ENCODE data around the gene UBL7.
A peak's percentile ranks its signal among the peaks of the same experiment; 100 is the strongest.

UBL7 gene

DNA sequence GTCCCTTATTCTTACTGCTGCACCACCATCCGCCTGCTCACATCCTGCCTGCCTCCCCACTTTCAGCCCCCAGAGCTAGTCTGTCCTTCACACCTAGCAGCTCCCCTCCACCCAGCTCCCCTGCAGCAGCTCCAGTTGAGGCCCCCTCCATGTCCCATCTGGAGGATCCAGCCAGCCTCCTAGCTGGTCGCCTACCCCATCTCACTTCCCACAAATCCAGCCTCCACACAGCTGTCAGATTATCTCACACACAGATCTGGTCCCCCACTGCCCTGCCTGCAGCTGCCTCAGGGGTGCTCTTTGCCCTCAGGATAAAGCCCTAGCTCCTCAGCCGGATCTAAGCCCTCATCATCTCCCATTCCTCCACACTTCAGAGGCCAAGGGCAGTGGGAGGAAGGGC lies 18.4 kb downstream of the UBL7 start:
- Histone ChIP-seq H3K9me3 (ENCODE audit: insufficient read depth, low read length) (no peaks in the 10 kb centered on the region), H3K79me2 (ENCODE audit: low read length) (no peaks in the 10 kb centered on the region), H3K27ac (ENCODE audit: low read length) (no peak overlapping the region), H3K27me3 (ENCODE audit: low read depth, low read length) (no peaks in the 10 kb centered on the region), H3K4me1 (ENCODE audit: low read length) (peaks cover 18% of the 10 kb centered on the region), H3K36me3 (replicated peaks; ENCODE audit: low read depth, low read length) (peaks cover 35% of the 10 kb centered on the region), H3K9ac (ENCODE audit: low read length) (no peak overlapping the region), H4K20me1 (ENCODE audit: insufficient read depth, low read length) (peaks cover 5% of the 10 kb centered on the region; the same call in 1 of the 2 replicates), H3K4me3 (ENCODE audit: low read length) (no peak overlapping the region), H2AFZ (ENCODE audit: low read depth, low read length) (no peak overlapping the region), H3K4me2 (ENCODE audit: low read length) (no peak overlapping the region)
- TF ChIP-seq EZH2phosphoT487 (IDR thresholded peaks at IDR 0.05; ENCODE audit: low read depth) = no peak

GRCh38 chr15:74442063-74442462 lies 18.9 kb downstream of the UBL7 start:
- Histone ChIP-seq H4K20me1 (ENCODE audit: insufficient read depth, low read length) (peaks cover 3% of the 10 kb centered on the region; the same call in 1 of the 2 replicates), H3K4me3 (ENCODE audit: low read length) (no peak overlapping the region), H2AFZ (ENCODE audit: low read depth, low read length) (no peak overlapping the region), H3K4me2 (ENCODE audit: low read length) (no peak overlapping the region), H3K4me1 (ENCODE audit: low read length) (peaks cover 21% of the 10 kb centered on the region), H3K79me2 (ENCODE audit: low read length) (no peaks in the 10 kb centered on the region), H3K36me3 (replicated peaks; ENCODE audit: low read depth, low read length) (peaks cover 33% of the 10 kb centered on the region), H3K9me3 (ENCODE audit: insufficient read depth, low read length) (no peaks in the 10 kb centered on the region), H3K9ac (ENCODE audit: low read length) (no peak overlapping the region), H3K27me3 (ENCODE audit: low read depth, low read length) (no peaks in the 10 kb centered on the region), H3K27ac (ENCODE audit: low read length) (no peak overlapping the region)
- TF ChIP-seq, protein P1, sequence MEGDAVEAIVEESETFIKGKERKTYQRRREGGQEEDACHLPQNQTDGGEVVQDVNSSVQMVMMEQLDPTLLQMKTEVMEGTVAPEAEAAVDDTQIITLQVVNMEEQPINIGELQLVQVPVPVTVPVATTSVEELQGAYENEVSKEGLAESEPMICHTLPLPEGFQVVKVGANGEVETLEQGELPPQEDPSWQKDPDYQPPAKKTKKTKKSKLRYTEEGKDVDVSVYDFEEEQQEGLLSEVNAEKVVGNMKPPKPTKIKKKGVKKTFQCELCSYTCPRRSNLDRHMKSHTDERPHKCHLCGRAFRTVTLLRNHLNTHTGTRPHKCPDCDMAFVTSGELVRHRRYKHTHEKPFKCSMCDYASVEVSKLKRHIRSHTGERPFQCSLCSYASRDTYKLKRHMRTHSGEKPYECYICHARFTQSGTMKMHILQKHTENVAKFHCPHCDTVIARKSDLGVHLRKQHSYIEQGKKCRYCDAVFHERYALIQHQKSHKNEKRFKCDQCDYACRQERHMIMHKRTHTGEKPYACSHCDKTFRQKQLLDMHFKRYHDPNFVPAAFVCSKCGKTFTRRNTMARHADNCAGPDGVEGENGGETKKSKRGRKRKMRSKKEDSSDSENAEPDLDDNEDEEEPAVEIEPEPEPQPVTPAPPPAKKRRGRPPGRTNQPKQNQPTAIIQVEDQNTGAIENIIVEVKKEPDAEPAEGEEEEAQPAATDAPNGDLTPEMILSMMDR (IDR thresholded peaks at IDR 0.05; ENCODE audit: low read depth, low read length) = no peak
- TF ChIP-seq EZH2phosphoT487 (IDR thresholded peaks at IDR 0.05; ENCODE audit: low read depth) = no peak

DNA sequence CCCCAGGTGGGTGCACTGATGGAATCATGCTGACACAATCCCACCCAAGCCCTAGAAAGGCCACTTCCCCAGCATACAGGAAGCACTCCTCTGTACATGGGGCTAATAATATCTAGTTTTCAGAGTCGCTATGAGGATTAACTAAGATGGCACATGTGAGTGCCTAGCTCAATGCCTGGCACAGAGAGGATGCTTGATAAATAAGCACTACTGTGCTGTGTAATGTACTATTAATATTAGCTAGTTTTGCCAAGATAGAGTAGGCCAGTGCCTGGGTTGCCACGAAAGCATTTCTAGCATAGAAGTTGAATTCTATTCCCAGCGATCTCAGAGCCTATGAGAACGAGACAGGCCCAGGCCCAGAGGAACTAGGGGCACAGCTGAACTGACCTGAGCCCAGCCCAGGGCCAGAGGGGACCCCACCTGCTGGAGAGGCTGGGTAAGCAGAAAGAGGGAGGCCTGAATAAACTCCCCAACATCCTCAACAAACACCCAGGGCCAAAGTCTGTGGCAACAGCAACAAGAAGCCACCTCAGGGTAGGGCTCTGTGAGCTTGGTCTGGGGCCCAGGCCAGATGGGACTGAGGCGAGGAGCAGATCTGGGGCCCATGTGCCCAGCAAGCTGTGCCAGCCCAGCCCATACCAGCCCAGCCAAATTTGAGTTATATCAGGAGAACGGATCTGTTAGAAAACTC lies 19.6 kb downstream of the UBL7 start:
- Histone ChIP-seq H3K36me3 (replicated peaks; ENCODE audit: low read depth, low read length) (peaks cover 26% of the 10 kb centered on the region), H3K27me3 (ENCODE audit: low read depth, low read length) (no peaks in the 10 kb centered on the region), H3K9me3 (ENCODE audit: insufficient read depth, low read length) (no peaks in the 10 kb centered on the region), H3K9ac (ENCODE audit: low read length) (no peak overlapping the region), H3K4me3 (ENCODE audit: low read length) (no peak overlapping the region), H4K20me1 (ENCODE audit: insufficient read depth, low read length) (no peaks in the 10 kb centered on the region), H3K4me1 (ENCODE audit: low read length) (peaks cover 28% of the 10 kb centered on the region), H3K4me2 (ENCODE audit: low read length) (no peak overlapping the region), H3K79me2 (ENCODE audit: low read length) (peaks cover 2% of the 10 kb centered on the region; the same call in 1 of the 2 replicates), H3K27ac (ENCODE audit: low read length) (no peak overlapping the region), H2AFZ (ENCODE audit: low read depth, low read length) (no peak overlapping the region)
- TF ChIP-seq EZH2phosphoT487 (IDR thresholded peaks at IDR 0.05; ENCODE audit: low read depth) = no peak
- TF ChIP-seq, protein P1 (IDR thresholded peaks at IDR 0.05; ENCODE audit: low read depth, low read length) = peak; percentile 11; the same call in 1 of the 2 replicates

- Histone ChIP-seq H3K36me3 (replicated peaks; ENCODE audit: low read depth, low read length) (peaks cover 2% of the 10 kb centered on the region), H3K4me2 (ENCODE audit: low read length) (peak overlapping the region; percentile 8; the same call in 1 of the 2 replicates), H4K20me1 (ENCODE audit: insufficient read depth, low read length) (no peaks in the 10 kb centered on the region), H2AFZ (ENCODE audit: low read depth, low read length) (no peak overlapping the region), H3K4me1 (ENCODE audit: low read length) (peaks cover 52% of the 10 kb centered on the region), H3K4me3 (ENCODE audit: low read length) (no peak overlapping the region), H3K9me3 (ENCODE audit: insufficient read depth, low read length) (no peaks in the 10 kb centered on the region), H3K9ac (ENCODE audit: low read length) (peak overlapping the region; percentile 18; the same call in 1 of the 2 replicates), H3K27me3 (ENCODE audit: low read depth, low read length) (no peaks in the 10 kb centered on the region), H3K79me2 (ENCODE audit: low read length) (peaks cover 26% of the 10 kb centered on the region), H3K27ac (ENCODE audit: low read length) (peak overlapping the region; percentile 5; the same call in 1 of the 2 replicates)
- TF ChIP-seq, protein P1 (IDR thresholded peaks at IDR 0.05; ENCODE audit: low read depth, low read length) = peak; percentile 98
- TF ChIP-seq EZH2phosphoT487 (IDR thresholded peaks at IDR 0.05; ENCODE audit: low read depth) = no peak
These were observed 22.1 kb downstream of the UBL7 start for GRCh38 chr15:74438721-74439316.
